Left ventricle myocardium inferior (tissue), 1 donor: ENCODE measurements around the gene ANKRD40. TPM values are rescaled to one million over a fixed set of nuclear protein-coding genes. Genes with fewer than 3 reads are reported as not detected.

Experiments
- DNase-seq: peaks from one replicate; pipeline ENCODE4 v3.0.0-alpha.2; 2020
- H3K27ac ChIP-seq: fragments of 200-600 bp; replicated peaks from 2 replicates; pipeline ENCODE4 v1.8.0; 2021
- H3K27me3 ChIP-seq: fragments of 200-600 bp; 2 replicates; pipeline ENCODE4 v1.8.0; 2021; ENCODE audit warnings: low read depth
- H3K36me3 ChIP-seq: fragments of 200-600 bp; 2 replicates; pipeline ENCODE4 v1.8.0; 2021
- H3K4me1 ChIP-seq: fragments of 200-600 bp; 2 replicates; pipeline ENCODE4 v1.8.0; 2021
- H3K4me3 ChIP-seq: fragments of 200-600 bp; 2 replicates; pipeline ENCODE4 v1.8.0; 2021; ENCODE audit warnings: mild to moderate bottlenecking, moderate library complexity
- H3K9me3 ChIP-seq: fragments of 200-600 bp; replicated peaks from 2 replicates; pipeline ENCODE4 v1.8.0; 2021
- intact Hi-C: fragments of 100-400 bp; cut with micrococcal nuclease; formaldehyde crosslinking; loops from one replicate; pipeline ENCODE4 v1.11.0; 2022
- total RNA-seq: library from RNA; stranded (reverse); fragmentation: NEBNext Ultra II Directional; extraction: Animal tissue kit (Norgen Biotek cat#: 25700); gene quantifications from one replicate; pipeline ENCODE4 v1.2.1, GENCODE V29; 2021
- TF ChIP-seq, protein P1 (sequence below): fragments of 200-600 bp; IDR thresholded peaks from 2 replicates; pipeline ENCODE4 v1.8.0; 2021; ENCODE audit warnings: antibody characterized with exemption, mild to moderate bottlenecking, borderline replicate concordance
- donor health status: DM: no; HTN: yes; CAD: no; lungs with severe emphysema.

ANKRD40 gene
- total RNA-seq, 1 donor from 2014 or later: 53.1 TPM

GRCh38 chr17:50672831-50673551, 34.7 kb downstream of the ANKRD40 start:
- peak overlapping the region; percentile 8 for H3K27ac ChIP-seq
- no peaks in the 10 kb centered on the region for H3K4me1 ChIP-seq
- no peaks in the 10 kb centered on the region for H3K9me3 ChIP-seq
- H3K27me3 ChIP-seq: no peaks in the 10 kb centered on the region
- no peaks in the 10 kb centered on the region for H3K36me3 ChIP-seq
- intact Hi-C loops: no loop called here
- DNase-seq: peak; percentile 35
- TF ChIP-seq, protein P1, sequence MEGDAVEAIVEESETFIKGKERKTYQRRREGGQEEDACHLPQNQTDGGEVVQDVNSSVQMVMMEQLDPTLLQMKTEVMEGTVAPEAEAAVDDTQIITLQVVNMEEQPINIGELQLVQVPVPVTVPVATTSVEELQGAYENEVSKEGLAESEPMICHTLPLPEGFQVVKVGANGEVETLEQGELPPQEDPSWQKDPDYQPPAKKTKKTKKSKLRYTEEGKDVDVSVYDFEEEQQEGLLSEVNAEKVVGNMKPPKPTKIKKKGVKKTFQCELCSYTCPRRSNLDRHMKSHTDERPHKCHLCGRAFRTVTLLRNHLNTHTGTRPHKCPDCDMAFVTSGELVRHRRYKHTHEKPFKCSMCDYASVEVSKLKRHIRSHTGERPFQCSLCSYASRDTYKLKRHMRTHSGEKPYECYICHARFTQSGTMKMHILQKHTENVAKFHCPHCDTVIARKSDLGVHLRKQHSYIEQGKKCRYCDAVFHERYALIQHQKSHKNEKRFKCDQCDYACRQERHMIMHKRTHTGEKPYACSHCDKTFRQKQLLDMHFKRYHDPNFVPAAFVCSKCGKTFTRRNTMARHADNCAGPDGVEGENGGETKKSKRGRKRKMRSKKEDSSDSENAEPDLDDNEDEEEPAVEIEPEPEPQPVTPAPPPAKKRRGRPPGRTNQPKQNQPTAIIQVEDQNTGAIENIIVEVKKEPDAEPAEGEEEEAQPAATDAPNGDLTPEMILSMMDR: no peak
- no peak overlapping the region for H3K4me3 ChIP-seq

DNA sequence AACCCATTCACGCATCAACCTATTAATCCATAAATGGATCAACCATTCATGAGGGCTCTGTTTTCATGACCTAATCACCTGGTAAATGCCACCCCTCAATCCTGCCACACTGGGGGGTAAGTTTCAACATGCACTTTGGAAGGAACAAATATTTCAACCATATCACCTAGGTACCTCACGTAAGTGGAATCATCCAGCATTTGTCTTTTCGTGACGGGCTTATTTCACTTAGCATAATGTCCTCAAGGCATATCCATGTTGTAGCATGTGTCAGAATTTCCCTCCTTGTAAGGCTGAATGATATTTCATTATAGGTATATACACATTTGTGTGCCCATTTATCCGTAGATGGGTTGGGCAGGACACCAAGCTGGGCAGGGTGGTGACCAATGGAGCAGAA, 35.6 kb downstream of the ANKRD40 start:
- H3K27ac ChIP-seq: no peak overlapping the region
- DNase-seq: no peak
- no peaks in the 10 kb centered on the region for H3K36me3 ChIP-seq
- no peaks in the 10 kb centered on the region for H3K9me3 ChIP-seq
- no peak overlapping the region for H3K4me3 ChIP-seq
- H3K4me1 ChIP-seq: no peaks in the 10 kb centered on the region
- intact Hi-C loops: no loop called here
- no peaks in the 10 kb centered on the region for H3K27me3 ChIP-seq
- TF ChIP-seq, protein P1: no peak

GRCh38 chr17:50668838-50669581, 38.7 kb downstream of the ANKRD40 start:
- H3K27me3 ChIP-seq: no peaks in the 10 kb centered on the region
- no peak for DNase-seq

GRCh38 chr17:50668025-50668837, 39.5 kb downstream of the ANKRD40 start:
- no peaks in the 10 kb centered on the region for H3K9me3 ChIP-seq
- no peak overlapping the region for H3K4me3 ChIP-seq
- no peaks in the 10 kb centered on the region for H3K4me1 ChIP-seq
- H3K27ac ChIP-seq: no peak overlapping the region
- no peaks in the 10 kb centered on the region for H3K27me3 ChIP-seq
- TF ChIP-seq, protein P1: no peak
- intact Hi-C loops: no loop called here
- DNase-seq: no peak
- H3K36me3 ChIP-seq: no peaks in the 10 kb centered on the region

More at GRCh38 chr17:50668838-50669581, 38.7 kb downstream of the ANKRD40 start:
- intact Hi-C loops: no loop called here
- TF ChIP-seq, protein P1: no peak
- no peak overlapping the region for H3K27ac ChIP-seq
- H3K36me3 ChIP-seq: no peaks in the 10 kb centered on the region
- H3K4me3 ChIP-seq: no peak overlapping the region
- no peaks in the 10 kb centered on the region for H3K4me1 ChIP-seq
- no peaks in the 10 kb centered on the region for H3K9me3 ChIP-seq

GRCh38 chr17:50667259-50668024, 40.3 kb downstream of the ANKRD40 start:
- Histone ChIP-seq H3K4me1 (no peaks in the 10 kb centered on the region), H3K4me3 (no peak overlapping the region), H3K27me3 (no peaks in the 10 kb centered on the region), H3K9me3 (no peaks in the 10 kb centered on the region), H3K36me3 (no peaks in the 10 kb centered on the region), H3K27ac (no peak overlapping the region)
- intact Hi-C loops: no loop called here
- TF ChIP-seq, protein P1: no peak
- DNase-seq: no peak
